GM19193 (cell line): Measurements from ENCODE around the gene COL18A1.

Experiments
- POLR2A ChIP-seq: IDR thresholded peaks from 4 replicates; pipeline ENCODE4 v1.6.1; 2011; ENCODE audit not compliant: insufficient read depth, insufficient read length; ENCODE audit errors: extremely low read depth

COL18A1 gene

GRCh38 chr21:45504516-45505415, 99.8 kb downstream of the COL18A1 start:
- TF ChIP-seq POLR2A: no peak

- no peak for TF ChIP-seq POLR2A
These were observed 100.6 kb downstream of the COL18A1 start for GRCh38 chr21:45505416-45506021.

- TF ChIP-seq POLR2A: no peak
These were observed 101.4 kb downstream of the COL18A1 start for GRCh38 chr21:45506241-45506817.

GRCh38 chr21:45506836-45507522, 102.0 kb downstream of the COL18A1 start:
- TF ChIP-seq POLR2A: no peak

GRCh38 chr21:45507523-45507875, 102.5 kb downstream of the COL18A1 start:
- TF ChIP-seq POLR2A: no peak

- no peak for TF ChIP-seq POLR2A
These were observed 103.0 kb downstream of the COL18A1 start for GRCh38 chr21:45507888-45508508.

GRCh38 chr21:45508607-45509565, 103.9 kb downstream of the COL18A1 start:
- TF ChIP-seq POLR2A: no peak

- TF ChIP-seq POLR2A: no peak
These were observed 104.9 kb downstream of the COL18A1 start for GRCh38 chr21:45509566-45510465.

- TF ChIP-seq POLR2A: no peak
These were observed 105.5 kb downstream of the COL18A1 start for GRCh38 chr21:45510466-45510955.

GRCh38 chr21:45511007-45511406, 106.0 kb downstream of the COL18A1 start:
- no peak for TF ChIP-seq POLR2A

- TF ChIP-seq POLR2A: no peak
These were observed 106.9 kb downstream of the COL18A1 start for GRCh38 chr21:45511661-45512431.

- no peak for TF ChIP-seq POLR2A
These were observed 107.6 kb downstream of the COL18A1 start for GRCh38 chr21:45512626-45513002.
